K562 (cell line): ENCODE data around the gene ULK1. TPM values are rescaled to one million over a fixed set of nuclear protein-coding genes. Genes with fewer than 3 reads are reported as not detected.

Source experiments
- ATAC-seq: fragments of 200-7000 bp; cut with Tn5 transposase; 3 replicates; pipeline ENCODE4 v1.9.1; 2020; ENCODE audit warnings: moderate library complexity
- BruUV-seq: library from RNA; stranded (reverse); fragments of 400-500 nt; replicated peaks from 2 replicates; lab custom pipeline; 2021; lab: Mats Ljungman, UMichigan
- CTCF ChIA-PET: fragments of 300-600 bp; formaldehyde crosslinking; extraction: SDS; loops from one replicate; lab custom pipeline; 2021; ENCODE audit warnings: low intra/inter-chr PET ratio; lab: Yijun Ruan, JAX
- POLR2A ChIA-PET: fragments of 300-600, 350-650 bp; sonication (Branson Sonifier 250); formaldehyde crosslinking; extraction: SDS; loops from one replicate; lab custom pipeline; 2021; ENCODE audit warnings: antibody characterized with exemption, inconsistent platforms; lab: Yijun Ruan, JAX
- DNase-seq, 4 experiments: peaks; one replicate each; pipeline versions ENCODE4 v3.0.0 to v3.0.0-alpha.2; 2011 to 2018; ENCODE audit warnings: low spot score in 3 of 4, mixed read lengths in 3 of 4; ENCODE audit errors: extremely low read depth in 1 of 4
- FAIRE-seq: peaks from 2 replicates; lab custom pipeline; 2011; peaks lifted over from hg19 to GRCh38; lab: Jason Lieb, UNC
- H2AFZ ChIP-seq: 2 replicates; pipeline ENCODE4 v1.6.0; 2011; ENCODE audit warnings: low read depth, low read length, control low read depth, inconsistent platforms
- H3K27ac ChIP-seq: fragments of 200-600 bp; 3 replicates; pipeline ENCODE4 v1.8.0; 2011; ENCODE audit warnings: low read depth, mild to moderate bottlenecking, control low read depth, inconsistent platforms, low read length, moderate library complexity, mixed read lengths; ENCODE audit errors: extremely low read depth
- H3K27me3 ChIP-seq, 2 experiments: fragments of 300-600 bp in 1 of 2; 2 replicates in 1 of 2; 3 replicates in 1 of 2; pipeline versions ENCODE4 v1.6.0 to v1.8.0; 2011; ENCODE audit warnings: inconsistent platforms in 2 of 2, low read length in 2 of 2, mild to moderate bottlenecking in 1 of 2, mixed read lengths in 1 of 2, moderate library complexity in 1 of 2; ENCODE audit not compliant: control insufficient read depth in 2 of 2, insufficient read depth in 2 of 2
- H3K36me3 ChIP-seq: fragments of 300-600 bp; 3 replicates; pipeline ENCODE4 v1.8.0; 2011; ENCODE audit warnings: mild to moderate bottlenecking, low read length, inconsistent platforms; ENCODE audit not compliant: control insufficient read depth, insufficient read depth
- H3K4me1 ChIP-seq, 2 experiments: fragments of 200-600 bp in 1 of 2; replicated peaks in 1 of 2; 2 replicates in 1 of 2; 3 replicates in 1 of 2; pipeline versions ENCODE4 v1.5.1 to v1.8.0; 2011; ENCODE audit warnings: inconsistent platforms in 2 of 2, low read length in 2 of 2, mild to moderate bottlenecking in 1 of 2, mixed read lengths in 1 of 2, moderate library complexity in 1 of 2; ENCODE audit not compliant: control insufficient read depth in 2 of 2, insufficient read depth in 2 of 2
- H3K4me2 ChIP-seq: 2 replicates; pipeline ENCODE4 v1.6.1; 2011; ENCODE audit warnings: low read length, control low read depth, inconsistent platforms, mixed read lengths; ENCODE audit not compliant: insufficient read depth
- H3K4me3 ChIP-seq: fragments of 200-600 bp; sonication (generic), shearing (Covaris generic); 2 replicates; pipeline ENCODE4 v1.5.1; 2016; ENCODE audit warnings: control low read depth, inconsistent platforms
- H3K79me2 ChIP-seq: fragments of 200-600 bp; 3 replicates; pipeline ENCODE4 v1.8.0; 2011; ENCODE audit warnings: low read length, inconsistent platforms; ENCODE audit not compliant: control insufficient read depth, insufficient read depth
- H3K9ac ChIP-seq, 2 experiments: 2 replicates each; pipeline versions ENCODE4 v1.6.0 to v1.6.1; 2011; ENCODE audit warnings: low read depth in 2 of 2, low read length in 2 of 2, control low read depth in 1 of 2, inconsistent platforms in 1 of 2, mild to moderate bottlenecking in 1 of 2, mixed read lengths in 1 of 2; ENCODE audit not compliant: insufficient read depth in 1 of 2
- H3K9me1 ChIP-seq: one replicate; pipeline ENCODE4 v1.6.0; 2011; ENCODE audit warnings: inconsistent platforms, mild to moderate bottlenecking, low read length, moderate library complexity; ENCODE audit not compliant: control insufficient read depth, insufficient read depth
- H3K9me3 ChIP-seq: replicated peaks from 2 replicates; pipeline ENCODE4 v1.5.1; 2011; ENCODE audit warnings: low read depth, low read length, inconsistent platforms; ENCODE audit not compliant: control insufficient read depth, insufficient read depth
- H4K20me1 ChIP-seq: replicated peaks from 2 replicates; pipeline ENCODE4 v1.6.1; 2011; ENCODE audit warnings: low read length, inconsistent platforms, mixed read lengths; ENCODE audit not compliant: control insufficient read depth, insufficient read depth
- FOXA1 ChIP-seq: fragments of 450-650 bp; IDR thresholded peaks from 2 replicates; pipeline ENCODE4 v1.6.1; 2016; ENCODE audit warnings: mild to moderate bottlenecking, borderline replicate concordance
- KDM1A ChIP-seq, 2 experiments: fragments of 450-650 bp; IDR thresholded peaks; 2 replicates each; pipeline ENCODE4 v1.6.1; 2016; ENCODE audit warnings: mild to moderate bottlenecking in 2 of 2
- POLR2G ChIP-seq: fragments of 200-400 bp; formaldehyde crosslinking; IDR thresholded peaks from 2 replicates; pipeline ENCODE4 v1.6.1; 2017; ENCODE audit warnings: low read depth, mild to moderate bottlenecking, antibody characterized with exemption, low read length, moderate library complexity
- ZNF143 ChIP-seq: sonication (generic); formaldehyde crosslinking; IDR thresholded peaks from 2 replicates; pipeline ENCODE4 v1.9.0; 2022; ENCODE audit warnings: mild to moderate bottlenecking, missing genetic modification reagents
- ZNF146 ChIP-seq: IDR thresholded peaks from one replicate; pipeline ENCODE4 v1.6.1; 2018; ENCODE audit warnings: missing compliant biosample characterization; ENCODE audit not compliant: unreplicated experiment
- ZNF277 ChIP-seq: fragments of 250-450 bp; sonication (Bioruptor Pico); IDR thresholded peaks from 2 replicates; pipeline ENCODE4 v1.8.0; 2022; ENCODE audit warnings: inconsistent platforms, mild to moderate bottlenecking, moderate library complexity, borderline replicate concordance
- WGBS: fragments of 100-300 bp; shearing (Covaris generic); methylation state at CpG from one replicate; pipeline ENCODE4 v1.1.6; 2016; ENCODE audit warnings: low coverage, mixed read lengths; ENCODE audit not compliant: insufficient coverage; ENCODE audit errors: missing lambda C conversion rate; 5-methylcytosine and 5-hydroxymethylcytosine counted together
- in situ Hi-C: fragments of 300-500 bp; cut with MboI; formaldehyde crosslinking; loops from 4 replicates; pipeline ENCODE4 v1.15.0; 2018; ENCODE audit warnings: inconsistent platforms, mixed read lengths
- intact Hi-C: fragments of 100-400 bp; cut with micrococcal nuclease; formaldehyde crosslinking; loops from 2 replicates; pipeline ENCODE4 v1.14.2; 2022
- polyA plus RNA-seq, 8 experiments: library from polyadenylated mRNA; depleted of rRNA in 4 of 8; stranded (reverse) in 5 of 8; unstranded in 3 of 8; fragments of >200 nt; fragmentation: Nextera tagmentation in 2 of 8; fragmentation: Illumina TruSeq in 1 of 8; extraction: Ambion mirVana in 2 of 8; extraction: Trizol in 1 of 8; gene quantifications; 2 replicates each; pipeline versions ENCODE4 v1.2.1 to v1.2.3, GENCODE V29; 2011 to 2014; ENCODE audit warnings: inconsistent platforms in 1 of 8, missing spikeins in 1 of 8
- total RNA-seq, 7 experiments: library from RNA; depleted of rRNA in 6 of 7; stranded (reverse); fragments of >200 nt in 6 of 7; fragmentation: Illumina TruSeq in 2 of 7; extraction: Trizol in 2 of 7; gene quantifications; 2 replicates each; pipeline versions ENCODE4 v1.2.1 to v1.2.3, GENCODE V29; 2011 to 2021; ENCODE audit warnings: low replicate concordance in 1 of 7

The ULK1 gene
- total and polyA plus RNA-seq, 9 of the 15 experiments (the other 6 are each of a cell fraction or from before 2014, with no cell fraction given), result 0.15 to 29.4 (median 2.5) TPM

- peak overlapping the region; percentile 93 for H2AFZ ChIP-seq
- ChIA-PET CTCF (no interaction called here), POLR2A (interaction anchor here (1.1 to 2.6 kb wide), 4 partner anchors 8 to 65 kb away, joined by 3 to 11 read pairs (median 4); no protein-coding TSS in a partner anchor)
- 70% methylated on average over 14 of the region's 24 CpGs for WGBS
- H4K20me1 ChIP-seq, result peaks cover 3% of the 10 kb centered on the region
- H3K4me3 ChIP-seq, result no peak overlapping the region
- H3K27me3 ChIP-seq, result no peaks in the 10 kb centered on the region
- H3K27ac ChIP-seq, result peak overlapping the region; percentile 93
- TSS peak; percentile 80 for BruUV-seq
- DNase-seq (peak in 1 of 4 experiments; percentile 14), ATAC-seq (no peak), FAIRE-seq (peak; percentile 73)
- no peaks in the 10 kb centered on the region for H3K9me3 ChIP-seq
- peaks cover 14 to 39% of the 10 kb centered on the region in 2 experiments; a peak in 4 of 5 replicates for H3K4me1 ChIP-seq
- in situ Hi-C loops, result no loop called here
- H3K36me3 ChIP-seq, result peaks cover 22% of the 10 kb centered on the region
- H3K79me2 ChIP-seq, result peaks cover 33% of the 10 kb centered on the region
- H3K9ac ChIP-seq, result peak overlapping the region; percentile 79 to 96; a peak in 3 of 4 replicates
- H3K9me1 ChIP-seq, result no peaks in the 10 kb centered on the region
- TF ChIP-seq ZNF146 (CRISPR knock-in tag), result peak; percentile 62
- TF ChIP-seq ZNF143 (CRISPR knock-in tag), result no peak
- TF ChIP-seq FOXA1, result no peak
- no peak for TF ChIP-seq ZNF277
- TF ChIP-seq POLR2G, result no peak
- 0 out of 4 replicates have a peak, but pooled peaks of 1 of the 2 experiments have one; percentile 53 for TF ChIP-seq KDM1A (IDR thresholded peaks at IDR 0.05)
- intact Hi-C loops, result loop anchor here (1.0 kb wide), 1 partner anchor 67 kb away; no protein-coding TSS in a partner anchor
- H3K4me2 ChIP-seq, result peak overlapping the region; percentile 87; the same call in 1 of the 2 replicates
Measured at GRCh38 chr12:131927110-131928079, 33.0 kb downstream of the ULK1 start.
